Parathyroid adenoma (tissue), 2 donors: ENCODE measurements around the gene PIGU.

Source experiments
- H2AFZ ChIP-seq: fragments of 300-600 bp; sonication (generic); one replicate; pipeline ENCODE4 v1.7.0; 2017; ENCODE audit warnings: antibody characterized with exemption, mild to moderate bottlenecking
- H3K27ac ChIP-seq: fragments of 300-600 bp; sonication (generic); one replicate; pipeline ENCODE4 v1.7.0; 2017
- H3K27me3 ChIP-seq: fragments of 300-600 bp; sonication (generic); one replicate; pipeline ENCODE4 v1.7.0; 2017; ENCODE audit warnings: low read length; ENCODE audit not compliant: control insufficient read depth, insufficient read depth
- H3K36me3 ChIP-seq: fragments of 300-600 bp; sonication (generic); one replicate; pipeline ENCODE4 v1.7.0; 2017; ENCODE audit warnings: low read length; ENCODE audit not compliant: control insufficient read depth, insufficient read depth
- H3K4me1 ChIP-seq: fragments of 300-600 bp; sonication (generic); one replicate; pipeline ENCODE4 v1.7.0; 2017; ENCODE audit warnings: control low read depth
- H3K4me2 ChIP-seq: fragments of 300-600 bp; sonication (generic); one replicate; pipeline ENCODE4 v1.7.0; 2017; ENCODE audit warnings: low read length
- H3K4me3 ChIP-seq: fragments of 300-600 bp; sonication (generic); one replicate; pipeline ENCODE4 v1.7.0; 2017; ENCODE audit warnings: low read depth, low read length
- H3K79me2 ChIP-seq: fragments of 300-600 bp; sonication (generic); one replicate; pipeline ENCODE4 v1.7.0; 2017; ENCODE audit warnings: control low read depth
- H3K9ac ChIP-seq: fragments of 300-600 bp; sonication (generic); one replicate; pipeline ENCODE4 v1.7.0; 2017; ENCODE audit warnings: mild to moderate bottlenecking
- H3K9me3 ChIP-seq: fragments of 300-600 bp; sonication (generic); one replicate; pipeline ENCODE4 v1.7.0; 2017; ENCODE audit warnings: low read length; ENCODE audit not compliant: control insufficient read depth
- CTCF ChIP-seq: fragments of 300-600 bp; sonication (generic); IDR thresholded peaks from one replicate; pipeline ENCODE4 v1.7.0; 2017; ENCODE audit warnings: antibody characterized with exemption, mild to moderate bottlenecking
- donor health status: primary hyperparathyroidism.

The PIGU gene

GRCh38 chr20:34712525-34713192, 35.8 kb upstream of the PIGU start:
- no peak for TF ChIP-seq CTCF
- no peaks in the 10 kb centered on the region for H3K9me3 ChIP-seq

GRCh38 chr20:34711813-34712430, 35.0 kb upstream of the PIGU start:
- Histone ChIP-seq H3K4me1 (peaks cover 4% of the 10 kb centered on the region), H3K79me2 (no peaks in the 10 kb centered on the region), H3K9me3 (no peaks in the 10 kb centered on the region), H2AFZ (no peak overlapping the region), H3K4me2 (no peak overlapping the region), H3K27ac (no peak overlapping the region), H3K9ac (no peak overlapping the region), H3K4me3 (no peak overlapping the region), H3K36me3 (no peaks in the 10 kb centered on the region), H3K27me3 (no peaks in the 10 kb centered on the region)
- no peak for TF ChIP-seq CTCF

More at GRCh38 chr20:34712525-34713192, 35.8 kb upstream of the PIGU start:
- Histone ChIP-seq H3K36me3 (no peaks in the 10 kb centered on the region), H3K4me1 (peaks cover 4% of the 10 kb centered on the region), H3K9ac (no peak overlapping the region), H3K27ac (no peak overlapping the region), H3K79me2 (no peaks in the 10 kb centered on the region), H2AFZ (no peak overlapping the region), H3K27me3 (no peaks in the 10 kb centered on the region), H3K4me2 (no peak overlapping the region), H3K4me3 (no peak overlapping the region)

GRCh38 chr20:34710861-34711574, 34.1 kb upstream of the PIGU start:
- Histone ChIP-seq H3K4me2 (no peak overlapping the region), H3K4me3 (no peak overlapping the region), H3K79me2 (no peaks in the 10 kb centered on the region), H3K9me3 (no peaks in the 10 kb centered on the region), H3K9ac (no peak overlapping the region), H3K27ac (no peak overlapping the region), H3K4me1 (peaks cover 6% of the 10 kb centered on the region), H3K27me3 (no peaks in the 10 kb centered on the region), H2AFZ (no peak overlapping the region), H3K36me3 (no peaks in the 10 kb centered on the region)
- no peak for TF ChIP-seq CTCF

GRCh38 chr20:34710568-34710839, 33.6 kb upstream of the PIGU start:
- Histone ChIP-seq H3K79me2 (no peaks in the 10 kb centered on the region), H3K27ac (no peak overlapping the region), H3K4me1 (peaks cover 11% of the 10 kb centered on the region), H3K4me2 (no peak overlapping the region), H3K9me3 (no peaks in the 10 kb centered on the region), H3K9ac (no peak overlapping the region), H3K27me3 (no peaks in the 10 kb centered on the region), H2AFZ (no peak overlapping the region), H3K4me3 (peak overlapping the region; percentile 39), H3K36me3 (no peaks in the 10 kb centered on the region)
- no peak for TF ChIP-seq CTCF
